K562 treated with DMSO at 1 percent for 24 hours (cell line): ENCODE measurements around the gene ALDH3B1. TPM values are rescaled to one million over a fixed set of nuclear protein-coding genes. Genes with fewer than 3 reads are reported as not detected.

Experiments used
- total RNA-seq: library from RNA; unstranded; fragments of 300-600 nt; gene quantifications from 2 replicates; pipeline ENCODE4 v1.2.3, GENCODE V29; 2022; ENCODE audit warnings: low read depth; ENCODE audit not compliant: insufficient read depth

Gene ALDH3B1, protein sequence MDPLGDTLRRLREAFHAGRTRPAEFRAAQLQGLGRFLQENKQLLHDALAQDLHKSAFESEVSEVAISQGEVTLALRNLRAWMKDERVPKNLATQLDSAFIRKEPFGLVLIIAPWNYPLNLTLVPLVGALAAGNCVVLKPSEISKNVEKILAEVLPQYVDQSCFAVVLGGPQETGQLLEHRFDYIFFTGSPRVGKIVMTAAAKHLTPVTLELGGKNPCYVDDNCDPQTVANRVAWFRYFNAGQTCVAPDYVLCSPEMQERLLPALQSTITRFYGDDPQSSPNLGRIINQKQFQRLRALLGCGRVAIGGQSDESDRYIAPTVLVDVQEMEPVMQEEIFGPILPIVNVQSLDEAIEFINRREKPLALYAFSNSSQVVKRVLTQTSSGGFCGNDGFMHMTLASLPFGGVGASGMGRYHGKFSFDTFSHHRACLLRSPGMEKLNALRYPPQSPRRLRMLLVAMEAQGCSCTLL
- 1.5 and 1.6 TPM in 2 replicates for total RNA-seq

GRCh38 chr11:68010090-68011041 is at the start of gene ALDH3B1:
ALDH3B1 (plus strand) TSS chr11:68010327; CDS start chr11:68015298, 4,971 bp downstream.

DNA sequence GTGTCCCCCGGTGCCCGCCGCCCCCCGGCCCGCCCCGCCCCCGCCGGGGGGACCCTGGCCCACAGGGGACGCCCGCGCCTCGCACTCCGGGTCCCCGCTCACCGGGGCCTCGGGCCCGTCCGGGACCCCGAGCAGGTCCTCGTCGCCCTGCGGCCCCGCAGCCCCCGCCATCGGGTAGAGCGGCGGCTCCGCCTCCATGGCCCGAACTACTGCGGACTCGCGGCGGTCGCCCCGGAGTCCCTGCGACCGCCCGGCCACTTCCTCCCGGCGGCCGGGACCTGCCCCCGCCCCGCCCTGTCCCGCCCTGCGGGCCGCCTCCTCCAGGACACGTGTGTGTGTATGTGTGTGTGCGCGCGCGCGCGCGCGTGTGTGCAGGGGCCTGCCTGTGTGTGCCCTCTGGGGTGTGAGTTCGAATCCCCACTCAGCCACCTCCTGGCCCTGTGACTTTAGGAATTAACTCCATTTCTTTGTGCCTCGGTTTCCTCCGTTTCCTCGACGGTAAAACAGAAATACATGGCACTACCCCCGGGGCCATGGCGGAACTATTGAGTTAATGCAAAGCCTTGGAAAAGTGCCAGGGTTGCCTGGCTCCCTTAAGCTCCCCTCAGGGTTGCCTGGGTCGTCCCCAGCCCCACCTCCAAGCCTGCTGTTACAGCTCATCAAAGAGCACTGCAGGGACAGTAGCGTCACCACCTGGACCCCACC is 6.1 kb upstream of the ALDH3B1 start, which contains the start of gene UNC93B1:
TSS of gene UNC93B1 (minus strand) at position 252 of the 705 bp plus-strand sequence. CDS start at position 198, 54 bp downstream.

GRCh38 chr11:68030318-68031143 is 20.4 kb downstream of the ALDH3B1 start, which contains the start of gene NDUFS8:
NDUFS8 (plus strand) TSS chr11:68030681; CDS start chr11:68032152, 1,471 bp downstream.

DNA sequence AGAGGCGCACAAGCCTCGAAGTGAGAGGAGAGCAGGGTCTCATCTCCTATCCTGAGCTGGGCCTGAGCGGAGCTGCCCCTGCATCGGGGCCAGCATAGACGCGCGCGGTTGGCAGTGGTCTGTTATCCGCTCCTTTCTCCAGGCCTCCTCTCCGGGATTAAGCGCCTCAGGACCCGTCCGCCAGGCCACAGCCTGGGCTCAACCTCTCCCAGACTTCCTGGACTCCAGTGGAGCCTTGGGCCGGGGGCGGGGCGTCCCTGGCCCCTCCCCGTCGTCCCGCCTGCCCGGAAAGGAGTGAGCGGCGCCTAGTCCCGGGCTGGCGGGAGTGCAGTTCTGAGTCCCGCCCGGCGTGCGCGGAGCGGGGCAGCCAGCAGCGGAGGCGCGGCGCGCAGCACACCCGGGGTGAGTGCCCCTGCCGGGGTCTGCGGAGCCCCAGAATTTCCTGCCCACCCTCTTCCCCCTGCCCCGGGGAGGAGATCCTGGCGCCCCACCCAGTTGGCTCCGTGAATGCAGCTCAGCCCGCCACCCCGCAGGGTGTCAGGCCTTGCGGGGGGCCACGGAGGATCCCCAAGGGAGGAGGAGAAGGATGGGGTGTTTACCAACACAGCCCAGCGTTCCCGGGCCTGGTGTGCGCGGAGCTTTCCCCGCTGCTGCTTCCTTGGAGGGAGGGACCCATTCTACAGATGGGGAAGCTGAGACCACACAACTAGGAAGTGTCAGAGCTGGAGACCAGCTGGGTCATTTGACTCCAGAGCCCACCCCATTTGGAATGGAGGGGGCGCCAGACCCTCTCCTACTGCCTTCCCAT is 28.8 kb downstream of the ALDH3B1 start, which contains the start of gene TCIRG1:
TSS of gene TCIRG1 (plus strand) at position 308 of the 808 bp plus-strand sequence. CDS start 2,247 bp downstream, outside the sequence.

Other genes starting within 250 kb of the ALDH3B1 start
- 8.1 and 9.4 TPM in 2 replicates for gene UNC93B1, start 6.2 kb upstream of the ALDH3B1 start, total RNA-seq
- 309 and 332 TPM in 2 replicates for gene NDUFS8, start 20.4 kb downstream of the ALDH3B1 start, total RNA-seq
- gene TCIRG1, start 28.7 kb downstream of the ALDH3B1 start, total RNA-seq = 110 and 131 TPM in 2 replicates
- gene CHKA, start 111.1 kb downstream of the ALDH3B1 start, total RNA-seq = 35.2 and 40.8 TPM in 2 replicates
- 8.6 and 12.2 TPM in 2 replicates for gene KMT5B, start 203.0 kb downstream of the ALDH3B1 start, total RNA-seq